Activated CD8-positive, alpha-beta T cell treated with anti-CD3 and anti-CD28 coated beads for 36 hours (primary cell): Measurements from ENCODE around the gene NUP210. TPM values are rescaled to one million over a fixed set of nuclear protein-coding genes. Genes with fewer than 3 reads are reported as not detected.

ENCODE experiments used
- ATAC-seq: fragments of 200-7000 bp; cut with Tn5 transposase; one replicate; pipeline ENCODE4 v1.10.0; 2021; ENCODE audit warnings: mild to moderate bottlenecking, moderate library complexity
- CTCF ChIA-PET: fragments of 350-600 bp; sonication (Branson Sonifier 250); formaldehyde crosslinking; loops from one replicate; lab custom pipeline; 2021; ENCODE audit warnings: antibody characterized with exemption; lab: Charles Lee
- POLR2A ChIA-PET: fragments of 350-600 bp; sonication (Branson Sonifier 250); formaldehyde crosslinking; loops from one replicate; lab custom pipeline; 2021; ENCODE audit warnings: antibody characterized with exemption; lab: Charles Lee
- DNase-seq: peaks from one replicate; pipeline ENCODE4 v3.0.0-alpha.2; 2020
- H3K27ac Mint-ChIP-seq: one replicate; pipeline ENCODE4 v1.8.0; 2021; ENCODE audit warnings: mild to moderate bottlenecking, mixed read lengths
- H3K27me3 Mint-ChIP-seq: one replicate; pipeline ENCODE4 v1.8.0; 2021; ENCODE audit warnings: mixed read lengths
- H3K36me3 Mint-ChIP-seq: one replicate; pipeline ENCODE4 v1.8.0; 2021; ENCODE audit warnings: low read depth, mixed read lengths
- H3K4me1 Mint-ChIP-seq: one replicate; pipeline ENCODE4 v1.8.0; 2021; ENCODE audit warnings: low read depth, mixed read lengths
- H3K4me3 Mint-ChIP-seq: one replicate; pipeline ENCODE4 v1.8.0; 2021; ENCODE audit warnings: mild to moderate bottlenecking, moderate library complexity, mixed read lengths
- H3K9me3 Mint-ChIP-seq: one replicate; pipeline ENCODE4 v1.8.0; 2021; ENCODE audit warnings: mixed read lengths
- CTCF ChIP-seq: fragments of 200-600 bp; IDR thresholded peaks from one replicate; pipeline ENCODE4 v1.8.0; 2022; ENCODE audit warnings: antibody characterized with exemption, mild to moderate bottlenecking
- intact Hi-C: fragments of 100-400 bp; cut with micrococcal nuclease; formaldehyde crosslinking; loops from one replicate; pipeline ENCODE4 v1.10.0; 2022
- total RNA-seq, 2 experiments: library from RNA; stranded (reverse); gene quantifications; one replicate each; pipeline ENCODE4 v1.2.3, GENCODE V29; 2021

The NUP210 gene
- 100 to 1,000 TPM; 142 to 143 TPM for total RNA-seq

DNA sequence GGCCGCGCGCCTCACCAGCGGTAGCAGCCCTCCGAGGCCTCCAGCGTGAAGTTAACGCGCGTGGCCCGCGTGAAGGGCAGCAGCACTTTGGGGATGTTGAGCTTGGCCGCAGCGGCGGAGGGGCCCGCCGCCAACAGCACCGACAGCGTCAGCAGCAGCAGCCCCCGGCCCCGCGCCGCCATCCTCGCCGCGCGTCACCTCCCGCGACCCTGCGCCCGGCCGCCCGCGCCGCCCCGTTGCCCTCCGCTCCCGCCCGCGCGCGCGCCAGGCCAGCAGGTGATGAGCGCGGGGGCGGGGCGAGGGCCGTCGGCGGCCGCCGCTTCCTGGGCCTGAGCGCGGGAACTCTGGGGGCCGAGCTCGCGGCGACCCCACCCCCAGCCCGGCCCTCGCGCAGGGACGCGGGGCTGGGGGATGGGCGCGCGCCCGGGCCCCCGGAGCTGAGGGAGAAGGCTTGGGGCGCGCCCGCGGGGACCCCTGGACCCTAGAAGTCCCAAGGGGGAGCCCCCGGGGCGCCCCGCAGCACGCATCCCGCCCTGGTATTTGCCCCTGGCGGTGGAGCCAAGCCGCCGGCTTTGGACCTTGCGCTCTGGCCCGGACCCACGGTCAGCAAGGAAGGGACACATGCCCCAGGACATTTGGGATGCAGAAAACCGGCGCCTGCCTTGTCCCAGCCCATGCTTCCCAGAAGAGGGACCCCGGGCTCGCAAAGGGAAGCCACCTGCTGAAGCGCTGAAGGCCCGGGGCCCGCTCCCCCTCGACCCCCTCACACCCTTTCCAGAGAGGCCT is at the start of gene NUP210:
Gene NUP210, minus strand, starts transcription at position 278 of the 786 bp plus-strand sequence. Its CDS starts 96 bp downstream, at position 182.
- Mint-ChIP-seq H3K36me3 (peaks cover 40% of the 10 kb centered on the region), H3K4me3 (peak within 1 kb of the TSS; percentile 90), H3K27me3 (no peaks in the 10 kb centered on the region), H3K4me1 (peaks cover 52% of the 10 kb centered on the region), H3K9me3 (no peaks in the 10 kb centered on the region), H3K27ac (peak within 1 kb of the TSS; percentile 99)
- TF ChIP-seq CTCF: no peak
- intact Hi-C loops: loop anchor here (2.0 kb wide), 1 partner anchor 31 kb away; no protein-coding TSS in a partner anchor
- ChIA-PET POLR2A (interaction anchor here (0.8 to 4.1 kb wide), 14 partner anchors 10 to 580 kb away, joined by 3 to 35 read pairs (median 4); partner anchors contain the start of gene HDAC11), CTCF (interaction anchor here (0.9 to 9.2 kb wide), 3 partner anchors 15 to 38 kb away, joined by 3 to 125 read pairs (median 4); no protein-coding TSS in a partner anchor)
- ATAC-seq (peak; percentile 25), DNase-seq (peak; percentile 74)

GRCh38 chr3:13466781-13467180 is 46.7 kb upstream of the NUP210 start:
- intact Hi-C loops: no loop called here
- no peak for DNase-seq
- ChIA-PET CTCF (interaction anchor here (0.7 to 1.3 kb wide), 4 partner anchors 10 to 181 kb away, joined by 3 read pairs; no protein-coding TSS in a partner anchor), POLR2A (interaction anchor here (1.0 kb wide), 1 partner anchor 12 kb away, joined by 4 read pairs; no protein-coding TSS in a partner anchor)
- Mint-ChIP-seq H3K9me3 (no peaks in the 10 kb centered on the region), H3K27me3 (peaks cover 1% of the 10 kb centered on the region), H3K27ac (no peak overlapping the region), H3K4me1 (no peaks in the 10 kb centered on the region), H3K4me3 (no peak overlapping the region), H3K36me3 (no peaks in the 10 kb centered on the region)
- no peak for ATAC-seq
- no peak for TF ChIP-seq CTCF

- H3K36me3 Mint-ChIP-seq: no peaks in the 10 kb centered on the region
- POLR2A ChIA-PET: no interaction called here
- TF ChIP-seq CTCF: no peak
- ATAC-seq (no peak), DNase-seq (no peak)
- peaks cover 1% of the 10 kb centered on the region for H3K27me3 Mint-ChIP-seq
- H3K4me3 Mint-ChIP-seq: no peak overlapping the region
- CTCF ChIA-PET: interaction anchor here (1.3 to 1.4 kb wide), 2 partner anchors 13 to 119 kb away, joined by 3 to 8 read pairs; no protein-coding TSS in a partner anchor
- intact Hi-C loops: no loop called here
- H3K9me3 Mint-ChIP-seq: no peaks in the 10 kb centered on the region
- H3K27ac Mint-ChIP-seq: no peak overlapping the region
- H3K4me1 Mint-ChIP-seq: no peaks in the 10 kb centered on the region
Measured at GRCh38 chr3:13465236-13465873, 45.2 kb upstream of the NUP210 start.

- ATAC-seq (no peak), DNase-seq (no peak)
- no peaks in the 10 kb centered on the region for H3K4me1 Mint-ChIP-seq
- ChIA-PET CTCF (interaction anchor here (0.7 to 4.3 kb wide), 9 partner anchors 8 to 372 kb away, joined by 3 to 49 read pairs (median 3); partner anchors contain the start of gene HDAC11), POLR2A (interaction anchor here (1.0 kb wide), 1 partner anchor 45 kb away, joined by 4 read pairs; no protein-coding TSS in a partner anchor)
- no peak for TF ChIP-seq CTCF
- no peaks in the 10 kb centered on the region for H3K36me3 Mint-ChIP-seq
- intact Hi-C loops: no loop called here
- H3K9me3 Mint-ChIP-seq: no peaks in the 10 kb centered on the region
- H3K27me3 Mint-ChIP-seq: peaks cover 1% of the 10 kb centered on the region
- no peak overlapping the region for H3K27ac Mint-ChIP-seq
- no peak overlapping the region for H3K4me3 Mint-ChIP-seq
Measured at GRCh38 chr3:13463618-13464400, 43.7 kb upstream of the NUP210 start.
